Adrenal gland (tissue), 12 donors: Measurements from ENCODE around the gene VSX1. TPM values are rescaled to one million over a fixed set of nuclear protein-coding genes. Genes with fewer than 3 reads are reported as not detected.

Source experiments
- DNase-seq, 7 donors: peaks; one replicate each; pipeline ENCODE4 v3.0.0-alpha.2; 2019 to 2020
- H3K27ac ChIP-seq, 5 donors: fragments of 200-600 bp; sonication (generic) in 4 of 5; 1 replicate in 3 of 5; 2 replicates in 2 of 5; pipeline versions ENCODE4 v1.5.1 to v1.8.0; 2016 to 2020; ENCODE audit warnings: mild to moderate bottlenecking in 1 of 5
- H3K27me3 ChIP-seq: fragments of 200-600 bp; 2 replicates; pipeline ENCODE4 v1.8.0; 2021
- H3K36me3 ChIP-seq, 2 donors: fragments of 200-600 bp; replicated peaks in 1 of 2; 1 replicate in 1 of 2; 2 replicates in 1 of 2; pipeline versions ENCODE4 v1.5.1 to v1.8.0; 2018 to 2022
- H3K4me1 ChIP-seq, 2 donors: fragments of 200-600 bp; replicated peaks in 1 of 2; 1 replicate in 1 of 2; 2 replicates in 1 of 2; pipeline versions ENCODE4 v1.5.1 to v1.8.0; 2018 to 2021
- H3K4me3 ChIP-seq, 4 donors: fragments of 200-600 bp; sonication (generic) in 3 of 4; one replicate each; pipeline ENCODE4 v1.5.1; 2016 to 2018
- H3K9me3 ChIP-seq, 3 donors: fragments of 200-600 bp; sonication (generic) in 1 of 3; replicated peaks in 1 of 3; 1 replicate in 2 of 3; 2 replicates in 1 of 3; pipeline versions ENCODE4 v1.5.1 to v1.8.0; 2016 to 2021
- POLR2A ChIP-seq, 2 donors: fragments of 450-650 bp; IDR thresholded peaks; one replicate each; pipeline ENCODE4 v1.6.1; 2017; ENCODE audit warnings: antibody characterized with exemption in 2 of 2, mild to moderate bottlenecking in 2 of 2, moderate library complexity in 1 of 2
- WGBS, 4 donors: extraction: QIAGEN DNeasy Blood & Tissue Kit in 2 of 4; methylation state at CpG; one replicate each; pipeline versions ENCODE4 v1.1.5 to v1.1.7; 2013 to 2017; 5-methylcytosine and 5-hydroxymethylcytosine counted together
- intact Hi-C, 2 donors: fragments of 100-400 bp; cut with DNase I; formaldehyde crosslinking; loops; one replicate each; pipeline versions ENCODE4 v1.14.1 to v1.15.0; 2022 to 2023
- polyA plus RNA-seq, 3 donors: library from polyadenylated mRNA; stranded (reverse); fragments of 200-250 nt in 2 of 3; fragments of 350-450 nt in 1 of 3; fragmentation: Illumina TruSeq in 1 of 3; extraction: RNeasy Lipid Tissue Mini Kit (QIAGEN cat#74804) in 1 of 3; gene quantifications; one replicate each; pipeline ENCODE4 v1.2.3, GENCODE V29; 2013 to 2014
- total RNA-seq, 9 donors: library from RNA; depleted of rRNA in 4 of 9; stranded (reverse); fragments of >200 nt in 4 of 9; fragments of 120-200 nt in 1 of 9; fragmentation: NEBNext Ultra II Directional in 1 of 9; extraction: Animal tissue kit (Norgen Biotek cat#: 25700) in 1 of 9; gene quantifications; one replicate each; pipeline versions ENCODE4 v1.1.0 to v1.2.4, GENCODE V29; 2013 to 2023
- TF ChIP-seq, protein P1 (sequence below), 6 experiments: fragments of 450-650 bp in 4 of 6; fragments of 200-600 bp in 2 of 6; sonication (generic) in 1 of 6; IDR thresholded peaks; 1 replicate in 5 of 6; 2 replicates in 1 of 6; pipeline versions ENCODE4 v1.5.1 to v1.8.0; 2016 to 2021; ENCODE audit warnings: antibody characterized with exemption in 6 of 6, mild to moderate bottlenecking in 2 of 6, moderate library complexity in 1 of 6
- donor health status: healthy with polysubstance abuse.
- donor health status: Bipolar disorder and iron deficiency.
- donor health status: DM: yes; HTN: yes; CAD: no.
- donor health status: DM: no; HTN: no; CAD: no.
- donor health status: DM: no; HTN: no; CAD: no.
- donor health status: DM: yes; HTN: yes; CAD: no.

VSX1 gene
- total and polyA plus RNA-seq, 12 donors = 0.06 to 2.2 (median 0.52) TPM; not detected in 1

DNA sequence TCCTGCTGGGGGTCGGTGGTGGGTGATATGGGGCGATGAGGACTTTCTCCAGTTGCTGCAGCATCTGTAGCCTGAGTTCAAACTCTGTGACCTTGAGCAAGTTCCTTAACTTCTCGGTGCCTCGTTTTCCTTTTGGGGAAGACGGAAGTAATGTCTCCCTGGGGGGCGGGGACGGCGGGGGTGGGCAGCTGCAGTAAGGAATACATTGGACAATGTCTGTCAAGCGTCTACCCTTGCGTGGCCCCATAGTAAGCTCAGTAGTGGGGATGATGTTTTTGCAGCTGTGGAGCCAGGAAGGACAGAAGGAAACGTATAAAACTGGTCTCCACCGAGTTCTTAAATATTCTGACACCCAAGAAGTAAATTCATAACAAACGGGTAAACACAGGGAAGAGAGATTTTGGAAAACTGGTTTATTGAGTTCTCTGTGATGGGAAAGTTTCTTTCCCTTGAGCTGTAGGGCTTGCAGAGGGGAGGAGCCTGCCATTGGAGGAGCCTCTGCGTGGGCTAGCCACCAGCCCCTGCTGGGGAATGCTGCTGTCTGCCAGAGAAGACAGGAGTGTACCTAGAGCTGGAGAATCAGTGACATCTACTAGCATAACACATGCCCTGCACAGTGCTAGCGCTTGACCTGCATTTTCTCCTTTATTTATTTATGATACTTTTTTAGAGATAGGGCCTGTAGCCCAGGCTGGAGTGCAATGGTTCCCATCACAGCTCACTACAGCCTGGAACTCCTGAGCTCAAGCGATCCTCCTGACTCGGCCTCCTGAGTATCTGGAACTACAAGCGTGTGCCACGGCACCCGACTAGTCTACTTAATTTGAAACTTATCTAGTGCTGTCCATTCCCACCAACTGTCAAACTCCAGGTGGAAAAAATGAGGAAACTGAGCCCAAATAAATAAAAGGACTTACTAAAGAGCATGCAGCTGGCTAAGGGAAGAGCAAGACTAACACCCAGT, 22.8 kb downstream of the VSX1 start:
- 30 to 36% (median 34%) methylated on average over 17 to 20 of the region's 20 CpGs for WGBS, 4 donors
- intact Hi-C loops = no loop called here
- no peaks in the 10 kb centered on the region for H3K36me3 ChIP-seq
- peak overlapping the region in 4 of 5 donors; percentile 73 to 94 (median 82) for H3K27ac ChIP-seq
- TF ChIP-seq, protein P1, sequence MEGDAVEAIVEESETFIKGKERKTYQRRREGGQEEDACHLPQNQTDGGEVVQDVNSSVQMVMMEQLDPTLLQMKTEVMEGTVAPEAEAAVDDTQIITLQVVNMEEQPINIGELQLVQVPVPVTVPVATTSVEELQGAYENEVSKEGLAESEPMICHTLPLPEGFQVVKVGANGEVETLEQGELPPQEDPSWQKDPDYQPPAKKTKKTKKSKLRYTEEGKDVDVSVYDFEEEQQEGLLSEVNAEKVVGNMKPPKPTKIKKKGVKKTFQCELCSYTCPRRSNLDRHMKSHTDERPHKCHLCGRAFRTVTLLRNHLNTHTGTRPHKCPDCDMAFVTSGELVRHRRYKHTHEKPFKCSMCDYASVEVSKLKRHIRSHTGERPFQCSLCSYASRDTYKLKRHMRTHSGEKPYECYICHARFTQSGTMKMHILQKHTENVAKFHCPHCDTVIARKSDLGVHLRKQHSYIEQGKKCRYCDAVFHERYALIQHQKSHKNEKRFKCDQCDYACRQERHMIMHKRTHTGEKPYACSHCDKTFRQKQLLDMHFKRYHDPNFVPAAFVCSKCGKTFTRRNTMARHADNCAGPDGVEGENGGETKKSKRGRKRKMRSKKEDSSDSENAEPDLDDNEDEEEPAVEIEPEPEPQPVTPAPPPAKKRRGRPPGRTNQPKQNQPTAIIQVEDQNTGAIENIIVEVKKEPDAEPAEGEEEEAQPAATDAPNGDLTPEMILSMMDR (IDR thresholded peaks at IDR 0.05) = no peak
- H3K4me1 ChIP-seq = peaks cover 28 to 41% of the 10 kb centered on the region in 2 donors
- H3K27me3 ChIP-seq = no peaks in the 10 kb centered on the region
- H3K9me3 ChIP-seq = no peaks in the 10 kb centered on the region
- peak in 3 of 7 donors; percentile 16 to 31 (median 21) for DNase-seq
- peak overlapping the region in 3 of 4 donors; percentile 71 to 79 (median 71) for H3K4me3 ChIP-seq

DNA sequence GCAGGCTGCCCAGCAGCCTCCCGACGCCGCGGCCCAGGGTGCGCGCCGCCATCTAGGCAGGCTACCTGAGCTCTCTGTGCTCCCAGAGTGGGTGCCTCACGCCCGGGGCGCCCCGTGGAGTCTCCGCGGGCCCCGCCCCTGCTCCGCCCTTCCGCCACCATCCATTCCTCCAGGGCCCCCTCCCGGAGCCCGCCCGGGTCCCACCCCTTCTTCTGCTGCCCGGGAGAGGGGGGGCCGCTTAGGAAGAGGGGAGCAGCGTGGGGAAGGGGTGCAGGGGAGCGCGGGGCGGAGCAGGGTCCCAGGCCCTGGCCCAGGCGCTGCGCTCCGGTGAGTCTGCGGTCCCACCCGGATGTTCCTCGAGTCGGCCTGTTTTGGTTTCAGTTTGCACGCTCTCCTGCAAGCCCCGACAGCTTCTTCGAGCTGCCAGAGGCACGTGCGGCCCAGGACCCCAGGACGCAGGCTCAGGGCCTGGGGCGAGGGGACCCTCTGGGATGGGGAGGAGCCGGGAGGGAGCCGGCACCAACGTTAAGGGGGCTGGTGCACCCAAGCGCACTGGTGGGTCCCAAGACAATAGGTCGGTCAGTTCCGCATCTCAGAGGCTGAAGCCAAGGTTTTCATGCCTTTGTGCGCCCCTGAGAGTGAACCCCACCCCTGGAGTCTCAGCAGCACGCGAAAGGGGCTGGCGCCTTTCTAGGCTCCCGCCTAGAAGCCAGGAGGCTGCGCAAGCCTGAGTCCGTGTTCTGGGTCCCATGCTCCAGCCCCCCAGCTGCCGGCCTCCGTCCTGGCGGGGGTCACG, 23.7 kb downstream of the VSX1 start, which contains the start of gene ACSS1:
Gene ACSS1 (minus strand): TSS at position 89 of the 796 bp plus-strand sequence. CDS start 37 bp downstream, at position 52.
- DNase-seq = peak; percentile 28 to 69 (median 54)
- H3K27ac ChIP-seq = peak within 1 kb of the TSS; percentile 48 to 94 (median 82)
- TF ChIP-seq, protein P1 (IDR thresholded peaks at IDR 0.05) = no peak
- peak in 1 of 2 donors; percentile 12 for TF ChIP-seq POLR2A (IDR thresholded peaks at IDR 0.05)
- WGBS, 4 donors = 2 to 4% (median 2%) methylated on average over 34 to 56 of the region's 56 CpGs; no CpG with 5 or more reads in 1 of the 4 donors
- H3K4me1 ChIP-seq = peaks cover 31 to 50% of the 10 kb centered on the region in 2 donors
- H3K4me3 ChIP-seq = peak within 1 kb of the TSS; percentile 27 to 79 (median 71)
- H3K9me3 ChIP-seq = no peaks in the 10 kb centered on the region
- no peaks in the 10 kb centered on the region for H3K36me3 ChIP-seq
- intact Hi-C loops = no loop called here
- H3K27me3 ChIP-seq = no peaks in the 10 kb centered on the region

DNA sequence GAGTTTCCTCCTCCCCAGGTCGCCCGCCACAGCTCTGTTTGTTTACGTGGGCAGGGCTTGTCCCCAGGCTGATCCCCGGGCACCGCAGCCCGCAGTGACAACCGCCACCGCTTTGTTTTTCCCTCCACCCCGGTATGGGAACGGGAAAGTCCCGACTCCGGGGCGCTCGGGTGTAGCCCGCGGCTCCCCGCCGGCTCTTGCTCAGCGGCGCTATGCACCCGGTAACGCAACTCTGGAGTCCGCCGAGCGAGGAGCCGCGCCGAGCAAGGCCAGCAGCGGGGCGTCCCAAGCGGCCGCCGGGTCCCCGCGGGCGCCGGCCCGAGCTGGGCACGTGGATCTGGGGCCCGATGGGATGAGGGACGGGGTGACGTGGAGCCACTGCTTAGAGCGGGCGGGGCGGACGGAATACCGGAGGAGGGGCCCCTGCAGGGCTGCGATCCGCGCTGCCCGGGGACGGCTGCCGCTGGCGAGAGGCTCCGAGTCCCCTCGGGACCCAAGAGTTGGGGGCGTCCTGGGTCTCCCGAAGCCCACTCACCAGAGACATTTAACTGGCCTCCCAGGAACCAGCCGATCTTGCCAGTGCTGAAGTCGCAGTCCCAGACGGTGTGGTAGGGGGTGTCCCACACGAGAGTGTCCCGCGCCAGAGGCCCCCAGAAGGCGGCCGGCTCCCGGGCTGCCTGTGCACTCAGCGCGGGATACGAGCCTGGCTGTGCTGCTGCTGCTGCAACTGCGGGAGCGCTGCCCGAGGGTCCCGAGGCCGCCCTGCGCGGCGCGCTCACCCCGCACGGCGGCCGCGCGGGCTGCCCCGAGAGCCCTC, 24.5 kb downstream of the VSX1 start:
- Histone ChIP-seq H3K27me3 (no peaks in the 10 kb centered on the region), H3K27ac (peak overlapping the region; percentile 48 to 94 (median 82)), H3K9me3 (no peaks in the 10 kb centered on the region), H3K36me3 (no peaks in the 10 kb centered on the region), H3K4me1 (peaks cover 34 to 58% of the 10 kb centered on the region in 2 donors), H3K4me3 (peak overlapping the region; percentile 11 to 79 (median 71))
- peak; percentile 69 to 82 (median 75) for DNase-seq
- TF ChIP-seq, protein P1 (IDR thresholded peaks at IDR 0.05) = no peak
- TF ChIP-seq POLR2A (IDR thresholded peaks at IDR 0.05) = peak in 1 of 2 donors; percentile 51
- 0% methylated on average over 17 to 86 of the region's 86 CpGs; no CpG with 5 or more reads in 1 of the 4 donors for WGBS, 4 donors
- intact Hi-C loops = no loop called here
